Skeletal muscle tissue (tissue), 4 donors: ENCODE data around the gene AK5. TPM values are rescaled to one million over a fixed set of nuclear protein-coding genes. Genes with fewer than 3 reads are reported as not detected.

Experiments used
- H3K27ac ChIP-seq: one replicate; pipeline ENCODE4 v1.7.0; 2013; ENCODE audit warnings: mild to moderate bottlenecking, low read depth, low read length, inconsistent platforms
- H3K27me3 ChIP-seq, 3 donors: one replicate each; pipeline ENCODE4 v1.7.0; 2013; ENCODE audit warnings: low read length in 3 of 3; ENCODE audit not compliant: control insufficient read depth in 3 of 3, insufficient read depth in 3 of 3
- H3K36me3 ChIP-seq, 3 donors: one replicate each; pipeline ENCODE4 v1.7.0; 2013; ENCODE audit warnings: low read length in 3 of 3; ENCODE audit not compliant: control insufficient read depth in 3 of 3, insufficient read depth in 3 of 3
- H3K4me1 ChIP-seq, 3 donors: one replicate each; pipeline ENCODE4 v1.7.0; 2013; ENCODE audit warnings: low read length in 3 of 3, mild to moderate bottlenecking in 3 of 3; ENCODE audit not compliant: control insufficient read depth in 3 of 3, insufficient read depth in 3 of 3
- H3K4me3 ChIP-seq, 3 donors: one replicate each; pipeline ENCODE4 v1.7.0; 2013; ENCODE audit warnings: low read length in 3 of 3
- H3K9ac ChIP-seq, 3 donors: one replicate each; pipeline ENCODE4 v1.7.0; 2013; ENCODE audit warnings: low read length in 3 of 3, mild to moderate bottlenecking in 3 of 3, moderate library complexity in 2 of 3, low read depth in 1 of 3
- H3K9me3 ChIP-seq, 3 donors: one replicate each; pipeline ENCODE4 v1.7.0; 2013; ENCODE audit warnings: low read length in 3 of 3; ENCODE audit not compliant: control insufficient read depth in 3 of 3
- total RNA-seq: library from RNA; depleted of rRNA; stranded (reverse); fragments of >200 nt; gene quantifications from one replicate; pipeline ENCODE4 v1.2.3, GENCODE V29; 2014
- donor health status: Osteomylitis.

AK5 gene
- total RNA-seq, 1 donor from 2014 or later: 11.5 TPM

- Histone ChIP-seq H3K4me3 (no peak overlapping the region), H3K9ac (no peak overlapping the region), H3K9me3 (no peaks in the 10 kb centered on the region), H3K36me3 (no peaks in the 10 kb centered on the region), H3K27me3 (no peaks in the 10 kb centered on the region), H3K27ac (no peak overlapping the region), H3K4me1 (no peaks in the 10 kb centered on the region)
Observed at GRCh38 chr1:77459881-77460280, 178.1 kb downstream of the AK5 start.

- Histone ChIP-seq H3K4me1 (no peaks in the 10 kb centered on the region), H3K9ac (no peak overlapping the region), H3K4me3 (no peak overlapping the region), H3K27me3 (no peaks in the 10 kb centered on the region), H3K9me3 (no peaks in the 10 kb centered on the region), H3K27ac (no peak overlapping the region), H3K36me3 (no peaks in the 10 kb centered on the region)
Observed at GRCh38 chr1:77461691-77462090, 179.9 kb downstream of the AK5 start.

- no peaks in the 10 kb centered on the region for H3K9me3 ChIP-seq
- H3K9ac ChIP-seq: no peak overlapping the region
- H3K27me3 ChIP-seq: no peaks in the 10 kb centered on the region
- H3K27ac ChIP-seq: no peak overlapping the region
- no peak overlapping the region for H3K4me3 ChIP-seq
- no peaks in the 10 kb centered on the region for H3K36me3 ChIP-seq
- H3K4me1 ChIP-seq: no peaks in the 10 kb centered on the region
Observed at GRCh38 chr1:77463216-77463615, 181.4 kb downstream of the AK5 start.

- no peaks in the 10 kb centered on the region for H3K27me3 ChIP-seq
- H3K9ac ChIP-seq: no peak overlapping the region
- H3K27ac ChIP-seq: no peak overlapping the region
- no peak overlapping the region for H3K4me3 ChIP-seq
- H3K9me3 ChIP-seq: no peaks in the 10 kb centered on the region
- H3K36me3 ChIP-seq: no peaks in the 10 kb centered on the region
- peaks cover 0 to 3% (median 0%) of the 10 kb centered on the region in 3 donors for H3K4me1 ChIP-seq
Observed at GRCh38 chr1:77465139-77465538, 183.3 kb downstream of the AK5 start.

GRCh38 chr1:77465922-77466321 is 184.1 kb downstream of the AK5 start:
- Histone ChIP-seq H3K36me3 (no peaks in the 10 kb centered on the region), H3K4me3 (no peak overlapping the region), H3K27ac (no peak overlapping the region), H3K4me1 (peaks cover 0 to 3% (median 0%) of the 10 kb centered on the region in 3 donors), H3K9me3 (no peaks in the 10 kb centered on the region), H3K9ac (no peak overlapping the region), H3K27me3 (no peaks in the 10 kb centered on the region)

- no peaks in the 10 kb centered on the region for H3K9me3 ChIP-seq
Observed at GRCh38 chr1:77467021-77467595, 185.3 kb downstream of the AK5 start.

GRCh38 chr1:77467741-77468140 is 185.9 kb downstream of the AK5 start:
- H3K36me3 ChIP-seq: no peaks in the 10 kb centered on the region
- H3K27me3 ChIP-seq: no peaks in the 10 kb centered on the region
- H3K27ac ChIP-seq: no peak overlapping the region
- peaks cover 0 to 3% (median 0%) of the 10 kb centered on the region in 3 donors for H3K4me1 ChIP-seq
- no peak overlapping the region for H3K4me3 ChIP-seq
- H3K9me3 ChIP-seq: no peaks in the 10 kb centered on the region
- no peak overlapping the region for H3K9ac ChIP-seq

More at GRCh38 chr1:77467021-77467595, 185.3 kb downstream of the AK5 start:
- H3K36me3 ChIP-seq: no peaks in the 10 kb centered on the region
- H3K27ac ChIP-seq: no peak overlapping the region
- no peak overlapping the region for H3K9ac ChIP-seq
- no peaks in the 10 kb centered on the region for H3K27me3 ChIP-seq
- H3K4me1 ChIP-seq: peaks cover 0 to 3% (median 0%) of the 10 kb centered on the region in 3 donors
- H3K4me3 ChIP-seq: no peak overlapping the region

GRCh38 chr1:77468257-77468948 is 186.6 kb downstream of the AK5 start:
- Histone ChIP-seq H3K4me3 (no peak overlapping the region), H3K27ac (no peak overlapping the region), H3K9me3 (no peaks in the 10 kb centered on the region), H3K36me3 (no peaks in the 10 kb centered on the region), H3K27me3 (no peaks in the 10 kb centered on the region), H3K9ac (no peak overlapping the region), H3K4me1 (peaks cover 0 to 3% (median 0%) of the 10 kb centered on the region in 3 donors)

GRCh38 chr1:77468949-77469710 is 187.3 kb downstream of the AK5 start:
- Histone ChIP-seq H3K4me1 (peaks cover 0 to 3% (median 0%) of the 10 kb centered on the region in 3 donors), H3K9ac (no peak overlapping the region), H3K27me3 (no peaks in the 10 kb centered on the region), H3K4me3 (no peak overlapping the region), H3K9me3 (no peaks in the 10 kb centered on the region), H3K27ac (no peak overlapping the region), H3K36me3 (no peaks in the 10 kb centered on the region)

GRCh38 chr1:77471691-77472090 is 189.9 kb downstream of the AK5 start:
- Histone ChIP-seq H3K36me3 (no peaks in the 10 kb centered on the region), H3K4me1 (peaks cover 0 to 3% (median 0%) of the 10 kb centered on the region in 3 donors), H3K4me3 (no peak overlapping the region), H3K27me3 (no peaks in the 10 kb centered on the region), H3K9me3 (no peaks in the 10 kb centered on the region), H3K27ac (no peak overlapping the region), H3K9ac (no peak overlapping the region)
